Osteocyte (in vitro differentiated cells): Measurements from ENCODE around the gene TMEM151A. TPM values are rescaled to one million over a fixed set of nuclear protein-coding genes. Genes with fewer than 3 reads are reported as not detected.
A peak's percentile ranks its signal among the peaks of the same experiment; 100 is the strongest.

Source experiments
- DNase-seq: peaks from one replicate; pipeline ENCODE4 v3.0.0; 2021; ENCODE audit warnings: mixed read lengths; ENCODE audit not compliant: unreplicated experiment; ENCODE audit errors: extremely low spot score
- H3K27ac Mint-ChIP-seq: one replicate; pipeline ENCODE4 v1.8.0; 2021; ENCODE audit warnings: mild to moderate bottlenecking, mixed read lengths; ENCODE audit not compliant: unreplicated experiment
- H3K27me3 Mint-ChIP-seq: one replicate; pipeline ENCODE4 v1.8.0; 2021; ENCODE audit warnings: mixed read lengths; ENCODE audit not compliant: unreplicated experiment
- H3K36me3 Mint-ChIP-seq: one replicate; pipeline ENCODE4 v1.8.0; 2021; ENCODE audit warnings: mixed read lengths; ENCODE audit not compliant: unreplicated experiment
- H3K4me1 Mint-ChIP-seq: one replicate; pipeline ENCODE4 v1.8.0; 2021; ENCODE audit warnings: mixed read lengths; ENCODE audit not compliant: unreplicated experiment
- H3K4me3 Mint-ChIP-seq: one replicate; pipeline ENCODE4 v1.8.0; 2021; ENCODE audit warnings: mild to moderate bottlenecking, moderate library complexity, mixed read lengths; ENCODE audit not compliant: unreplicated experiment
- H3K9me3 Mint-ChIP-seq: one replicate; pipeline ENCODE4 v1.8.0; 2021; ENCODE audit warnings: mixed read lengths; ENCODE audit not compliant: unreplicated experiment
- CTCF ChIP-seq: fragments of 200-600 bp; sonication (generic); IDR thresholded peaks from 2 replicates; pipeline ENCODE4 v1.5.0; 2021; ENCODE audit warnings: antibody characterized with exemption, mild to moderate bottlenecking, moderate library complexity
- total RNA-seq: library from RNA; stranded (reverse); gene quantifications from 2 replicates; pipeline ENCODE4 v1.2.1, GENCODE V29; 2021

TMEM151A gene
- total RNA-seq, 1 donor from 2014 or later: 0.46 TPM

- H3K27me3 Mint-ChIP-seq: no peaks in the 10 kb centered on the region
- peaks cover 16% of the 10 kb centered on the region for H3K4me1 Mint-ChIP-seq
- TF ChIP-seq CTCF: no peak
- H3K27ac Mint-ChIP-seq: no peak overlapping the region
- H3K9me3 Mint-ChIP-seq: no peaks in the 10 kb centered on the region
- H3K4me3 Mint-ChIP-seq: no peak overlapping the region
- no peak for DNase-seq
- peaks cover 25% of the 10 kb centered on the region for H3K36me3 Mint-ChIP-seq
These were observed 27.9 kb upstream of the TMEM151A start for GRCh38 chr11:66263785-66264184.

GRCh38 chr11:66264383-66264782, 27.3 kb upstream of the TMEM151A start:
- H3K36me3 Mint-ChIP-seq: peaks cover 20% of the 10 kb centered on the region
- no peak overlapping the region for H3K27ac Mint-ChIP-seq
- DNase-seq: no peak
- H3K4me3 Mint-ChIP-seq: no peak overlapping the region
- no peaks in the 10 kb centered on the region for H3K9me3 Mint-ChIP-seq
- no peaks in the 10 kb centered on the region for H3K27me3 Mint-ChIP-seq
- peaks cover 13% of the 10 kb centered on the region for H3K4me1 Mint-ChIP-seq
- no peak for TF ChIP-seq CTCF

GRCh38 chr11:66264914-66265313, 26.8 kb upstream of the TMEM151A start:
- DNase-seq: no peak
- no peaks in the 10 kb centered on the region for H3K9me3 Mint-ChIP-seq
- TF ChIP-seq CTCF: peak; percentile 33
- peaks cover 16% of the 10 kb centered on the region for H3K36me3 Mint-ChIP-seq
- H3K27me3 Mint-ChIP-seq: no peaks in the 10 kb centered on the region
- peaks cover 16% of the 10 kb centered on the region for H3K4me1 Mint-ChIP-seq
- H3K27ac Mint-ChIP-seq: no peak overlapping the region
- no peak overlapping the region for H3K4me3 Mint-ChIP-seq

GRCh38 chr11:66265531-66266377, 25.9 kb upstream of the TMEM151A start:
- no peak for DNase-seq
- TF ChIP-seq CTCF: no peak
- Mint-ChIP-seq H3K27ac (no peak overlapping the region), H3K36me3 (peaks cover 15% of the 10 kb centered on the region), H3K9me3 (no peaks in the 10 kb centered on the region), H3K4me1 (peaks cover 20% of the 10 kb centered on the region), H3K4me3 (no peak overlapping the region), H3K27me3 (no peaks in the 10 kb centered on the region)

- DNase-seq: no peak
- Mint-ChIP-seq H3K4me1 (peaks cover 22% of the 10 kb centered on the region), H3K36me3 (peaks cover 16% of the 10 kb centered on the region), H3K27me3 (no peaks in the 10 kb centered on the region), H3K27ac (peak overlapping the region; percentile 92), H3K9me3 (no peaks in the 10 kb centered on the region), H3K4me3 (peak overlapping the region; percentile 86)
- TF ChIP-seq CTCF: no peak
These were observed 25.2 kb upstream of the TMEM151A start for GRCh38 chr11:66266378-66267038.
